ENCODE measurements around the gene PLD1.

DNA sequence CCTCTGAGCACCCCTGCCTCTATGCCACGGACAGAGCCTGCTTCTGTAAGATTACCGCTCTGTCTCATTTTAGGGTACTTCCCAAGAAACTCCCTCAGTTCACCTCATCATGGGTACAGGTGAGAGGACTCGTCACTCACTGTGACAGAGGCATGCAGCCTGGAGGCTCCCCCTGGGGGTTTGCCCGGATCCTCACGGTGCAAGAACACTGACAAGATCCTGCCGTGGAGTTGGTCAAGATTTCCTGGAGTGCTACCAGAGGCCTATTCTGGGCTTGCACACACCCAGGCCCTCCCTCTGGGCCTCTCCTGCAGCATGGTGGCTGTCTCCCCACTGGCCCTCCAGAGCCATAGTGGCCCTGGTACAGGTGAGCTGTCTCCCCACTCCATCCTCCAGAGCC, 247.0 kb downstream of the PLD1 start:
- TF ChIP-seq, protein P1, sequence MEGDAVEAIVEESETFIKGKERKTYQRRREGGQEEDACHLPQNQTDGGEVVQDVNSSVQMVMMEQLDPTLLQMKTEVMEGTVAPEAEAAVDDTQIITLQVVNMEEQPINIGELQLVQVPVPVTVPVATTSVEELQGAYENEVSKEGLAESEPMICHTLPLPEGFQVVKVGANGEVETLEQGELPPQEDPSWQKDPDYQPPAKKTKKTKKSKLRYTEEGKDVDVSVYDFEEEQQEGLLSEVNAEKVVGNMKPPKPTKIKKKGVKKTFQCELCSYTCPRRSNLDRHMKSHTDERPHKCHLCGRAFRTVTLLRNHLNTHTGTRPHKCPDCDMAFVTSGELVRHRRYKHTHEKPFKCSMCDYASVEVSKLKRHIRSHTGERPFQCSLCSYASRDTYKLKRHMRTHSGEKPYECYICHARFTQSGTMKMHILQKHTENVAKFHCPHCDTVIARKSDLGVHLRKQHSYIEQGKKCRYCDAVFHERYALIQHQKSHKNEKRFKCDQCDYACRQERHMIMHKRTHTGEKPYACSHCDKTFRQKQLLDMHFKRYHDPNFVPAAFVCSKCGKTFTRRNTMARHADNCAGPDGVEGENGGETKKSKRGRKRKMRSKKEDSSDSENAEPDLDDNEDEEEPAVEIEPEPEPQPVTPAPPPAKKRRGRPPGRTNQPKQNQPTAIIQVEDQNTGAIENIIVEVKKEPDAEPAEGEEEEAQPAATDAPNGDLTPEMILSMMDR (IDR thresholded peaks at IDR 0.05 in 8 of 11, conservative IDR thresholded peaks at IDR 0.05 in 3 of 11): no peak
- TF ChIP-seq POLR2AphosphoS5 (IDR thresholded peaks at IDR 0.05): no peak
